NCI-H2171 (cell line): ENCODE results near the gene MOV10.
A peak's percentile ranks its signal among the peaks of the same experiment; 100 is the strongest.

Experiments used
- DNase-seq: peaks from one replicate; lab custom pipeline; 2025; lab: John Stamatoyannopoulos, UW

Gene MOV10

GRCh38 chr1:112700290-112701226 lies 26.1 kb downstream of the MOV10 start:
- peak; percentile 28 for DNase-seq

DNA sequence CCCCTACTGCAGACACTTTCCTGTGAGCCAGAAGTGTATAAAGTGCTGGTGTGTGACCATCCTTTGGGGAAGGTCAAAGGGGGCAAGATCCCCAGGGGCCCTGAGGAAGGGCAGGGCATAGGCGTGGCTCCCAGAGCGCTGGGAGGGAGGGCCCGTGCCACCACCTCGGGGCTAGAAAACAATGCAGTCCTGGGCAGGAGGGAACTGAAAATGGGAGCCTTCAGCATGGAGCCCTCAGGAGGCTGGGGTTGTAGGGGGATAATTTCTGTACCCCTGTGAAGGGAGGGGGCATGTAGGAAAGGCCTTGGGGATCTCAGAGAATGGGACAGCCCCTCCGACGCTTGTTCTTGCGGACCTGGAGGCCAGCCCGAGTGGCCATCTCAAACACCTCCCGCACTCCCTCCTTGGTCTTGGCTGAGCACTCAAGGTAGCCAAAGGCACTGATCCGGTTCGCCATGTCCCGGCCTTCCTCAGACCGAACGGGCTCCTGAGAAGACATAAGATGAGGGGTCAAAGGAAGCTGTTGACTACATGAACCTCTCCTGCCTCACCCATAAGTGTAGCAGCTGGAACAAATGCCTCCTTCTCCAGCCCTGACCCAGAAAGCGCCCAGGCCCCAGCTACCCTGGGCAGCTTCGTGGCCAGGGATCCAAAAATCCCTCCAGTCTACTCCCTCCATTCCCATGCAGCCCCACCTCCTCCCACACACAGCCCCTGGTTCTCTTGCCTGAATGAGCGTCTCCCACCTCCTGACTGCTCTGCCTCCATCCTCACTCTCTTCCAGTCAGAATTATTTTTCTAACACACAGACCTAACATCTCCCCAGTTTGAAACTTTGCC lies 27.0 kb downstream of the MOV10 start:
- DNase-seq: no peak

- DNase-seq: no peak
Observed at GRCh38 chr1:112702067-112702395, 27.6 kb downstream of the MOV10 start.

GRCh38 chr1:112702420-112703261 lies 28.2 kb downstream of the MOV10 start:
- DNase-seq: no peak

DNA sequence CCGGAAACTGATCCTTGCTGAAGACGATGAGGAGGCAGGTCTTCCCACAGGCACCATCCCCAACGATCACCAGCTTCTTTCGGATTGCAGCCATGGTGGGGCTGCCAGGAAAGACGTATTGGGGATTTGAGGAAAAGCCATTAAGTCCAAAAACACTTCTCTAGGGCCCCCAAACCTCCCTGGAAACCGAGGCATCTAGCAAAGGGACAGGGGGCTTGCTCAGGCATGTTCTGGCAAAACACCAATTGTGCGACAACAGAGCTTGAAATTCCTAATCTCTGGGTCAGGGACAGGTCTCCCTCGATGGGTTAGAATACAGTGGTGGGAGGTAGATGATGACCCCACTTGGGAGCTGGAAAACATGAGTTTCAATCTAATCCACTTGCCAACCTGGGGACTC lies 29.2 kb downstream of the MOV10 start:
- no peak for DNase-seq

GRCh38 chr1:112704391-112704933 lies 30.0 kb downstream of the MOV10 start:
- no peak for DNase-seq

GRCh38 chr1:112704934-112705627 lies 30.6 kb downstream of the MOV10 start:
- DNase-seq: peak; percentile 66

- no peak for DNase-seq
Observed at GRCh38 chr1:112706505-112707220, 32.2 kb downstream of the MOV10 start, which contains the start of gene RHOC. TSS of gene RHOC (minus strand) at chr1:112707127. CDS start at chr1:112703799, 3,328 bp downstream.

DNA sequence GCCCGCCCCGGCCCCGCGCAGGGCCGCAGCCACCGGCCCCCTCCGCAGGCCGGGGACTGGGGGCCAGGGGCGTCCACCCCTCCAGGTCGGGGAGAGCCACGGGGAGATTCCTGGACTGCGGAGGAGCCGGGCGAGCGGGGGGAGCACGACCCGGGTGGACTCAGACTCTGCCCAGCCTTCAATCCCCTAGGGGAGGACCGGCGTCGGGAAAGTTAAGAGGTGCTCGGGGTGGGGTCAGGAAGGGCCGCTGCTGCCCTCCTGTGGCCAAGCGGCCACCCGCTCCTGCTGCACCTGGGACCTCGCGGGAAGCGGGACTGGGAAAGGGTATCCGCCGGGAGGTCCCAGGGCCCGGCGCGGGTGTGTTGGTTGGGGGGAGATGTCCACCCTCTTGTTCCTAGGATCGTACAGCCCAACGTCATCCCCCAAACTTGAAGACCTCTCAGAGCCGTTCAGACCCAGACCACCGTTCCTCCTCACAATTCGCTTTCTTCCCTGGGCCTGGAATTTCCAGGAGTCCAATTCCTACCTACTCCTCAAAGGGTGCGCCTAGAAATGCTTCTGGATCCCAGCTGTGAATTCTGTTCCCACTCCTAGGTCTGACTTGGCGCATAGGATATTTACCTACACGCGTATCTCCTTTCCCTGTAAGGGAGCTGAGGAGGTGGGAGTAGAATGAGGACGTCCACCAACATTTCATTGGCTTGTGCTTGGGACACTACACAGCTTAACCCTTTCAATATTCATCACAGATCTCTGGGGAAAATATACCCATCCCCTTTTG lies 33.0 kb downstream of the MOV10 start:
- peak; percentile 68 for DNase-seq

- DNase-seq: no peak
Observed at GRCh38 chr1:112708002-112708448, 33.6 kb downstream of the MOV10 start.

- DNase-seq: no peak
Observed at GRCh38 chr1:112708489-112708888, 34.0 kb downstream of the MOV10 start.

DNA sequence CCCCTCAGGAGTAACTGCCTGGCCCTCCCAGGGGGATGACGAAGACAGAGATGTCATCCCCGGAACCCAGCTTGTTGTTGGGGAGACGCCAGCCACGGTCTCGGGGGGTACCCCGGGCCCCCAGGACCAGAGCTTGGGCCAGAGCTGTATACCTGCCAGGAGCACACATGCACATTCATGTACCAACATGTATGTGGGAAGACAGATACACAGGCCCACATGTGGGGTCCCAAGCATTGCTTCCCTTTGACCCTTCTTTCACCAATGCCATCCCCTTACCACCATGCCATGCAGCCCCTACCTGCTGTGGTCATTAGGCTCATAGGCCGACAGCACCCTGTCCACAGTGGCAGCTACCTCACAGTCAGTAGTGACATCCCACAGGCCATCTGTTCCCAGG lies 35.7 kb downstream of the MOV10 start:
- DNase-seq: no peak

DNA sequence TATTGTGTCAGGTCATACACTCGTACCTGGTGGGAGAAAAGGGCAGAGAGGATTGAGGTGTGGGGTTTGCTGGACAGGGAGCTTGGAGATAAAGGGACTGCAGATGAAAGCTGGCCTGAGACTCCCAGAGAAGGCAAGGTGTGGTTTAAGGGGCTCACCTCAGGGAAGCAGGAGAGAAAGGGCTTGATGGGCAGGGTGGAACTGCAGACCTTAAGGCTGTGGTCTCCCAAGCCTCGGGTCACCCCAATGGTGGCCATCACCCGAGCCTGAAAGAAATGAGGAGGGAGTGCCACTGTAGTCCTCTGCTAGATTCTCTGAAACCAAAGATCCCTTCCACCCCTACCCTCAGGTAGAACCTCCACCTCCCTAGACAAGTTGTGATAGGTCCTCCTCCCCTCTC lies 36.1 kb downstream of the MOV10 start:
- DNase-seq: no peak

DNA sequence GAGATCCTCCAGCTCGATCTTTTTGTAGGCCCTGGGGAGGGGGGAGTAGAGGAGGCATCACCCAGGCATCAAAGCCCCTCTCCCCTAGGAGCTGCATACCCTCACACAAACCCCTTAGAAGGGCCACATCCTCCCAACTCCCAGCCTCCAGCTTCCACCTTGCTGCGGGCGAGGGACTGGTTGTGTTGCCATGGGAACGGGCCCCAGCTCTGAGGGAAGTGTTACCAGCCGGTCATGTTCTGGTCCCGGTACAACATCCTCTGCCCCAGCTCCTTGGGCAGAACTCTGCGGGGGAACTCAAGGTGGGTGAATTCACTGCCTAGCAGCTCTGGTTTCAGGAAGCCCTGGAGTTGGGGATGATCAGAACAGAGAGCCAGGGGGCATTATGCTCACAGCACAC lies 36.6 kb downstream of the MOV10 start:
- no peak for DNase-seq

DNA sequence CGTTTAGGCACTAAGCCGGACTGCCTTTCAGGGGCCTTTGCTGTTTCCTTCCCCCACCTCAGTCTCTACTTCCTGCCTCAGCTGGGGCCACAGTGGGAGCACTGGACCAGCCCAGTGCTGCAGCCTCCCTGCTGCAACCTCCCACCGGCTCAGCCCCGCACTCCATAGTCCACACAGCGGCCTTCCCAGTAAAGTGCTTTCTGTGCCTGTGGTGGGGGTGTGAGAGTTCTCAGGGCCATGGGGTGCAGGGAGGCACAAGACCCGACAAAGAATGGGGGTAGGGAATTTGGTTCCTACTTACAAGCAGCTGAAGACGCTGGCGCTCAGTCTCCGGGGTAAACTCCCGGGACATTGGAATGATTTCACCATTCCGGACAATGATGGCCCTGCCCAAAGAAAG lies 37.2 kb downstream of the MOV10 start:
- DNase-seq: no peak

- no peak for DNase-seq
Observed at GRCh38 chr1:112712191-112712590, 37.7 kb downstream of the MOV10 start.

- DNase-seq: no peak
Observed at GRCh38 chr1:112712701-112713128, 38.3 kb downstream of the MOV10 start.

DNA sequence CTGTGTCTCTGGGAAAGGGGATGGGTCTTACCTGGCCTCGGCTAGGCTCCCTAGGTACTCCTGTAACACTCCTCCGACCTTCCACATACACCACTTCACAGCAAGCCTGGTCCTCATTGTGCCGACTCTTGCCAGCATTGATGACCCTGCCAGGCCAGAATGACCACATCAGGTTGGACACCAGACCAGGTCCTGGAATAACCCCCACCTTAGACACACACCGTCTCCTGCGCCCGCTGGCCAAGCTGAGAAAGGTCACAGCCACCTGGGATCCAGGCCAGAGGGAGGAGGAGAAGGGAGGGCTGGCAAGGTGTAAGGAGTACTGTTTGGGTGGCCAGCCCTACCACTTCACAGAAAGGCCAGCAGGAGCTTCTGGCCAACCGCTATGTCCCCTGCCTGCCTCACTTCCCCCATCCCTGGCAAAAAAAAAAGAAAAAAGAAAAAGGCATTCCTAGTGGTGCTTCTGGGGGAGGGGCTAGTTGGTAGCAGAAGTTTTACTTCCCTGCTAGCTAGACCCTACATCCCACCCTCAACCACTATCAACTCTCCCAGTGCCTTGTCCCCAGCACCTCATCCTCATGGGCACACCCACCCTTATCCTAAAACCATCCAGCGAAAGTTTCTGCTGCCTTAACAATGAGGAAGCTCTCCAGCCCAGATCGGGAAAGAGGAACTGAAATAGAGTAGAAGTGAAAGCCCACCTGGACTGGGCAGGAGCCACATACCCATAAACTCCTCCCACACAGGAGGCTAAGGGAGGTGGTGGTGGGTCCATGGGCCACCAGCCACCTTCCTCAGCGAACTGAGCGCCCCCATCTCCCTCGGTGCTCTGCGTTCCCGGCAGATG lies 39.2 kb downstream of the MOV10 start:
- no peak for DNase-seq
